MM.1S (cell line): Measurements from ENCODE around the gene MPC1L.

Experiments
- CTCF ChIP-seq: fragments of 300-600 bp; sonication (generic); IDR thresholded peaks from 2 replicates; pipeline ENCODE4 v1.5.1; 2016; ENCODE audit warnings: antibody characterized with exemption, low read length, mixed read lengths
- EZH2 ChIP-seq: fragments of 300-600 bp; sonication (generic); optimal IDR thresholded peaks from 2 replicates; pipeline ENCODE3; 2017; ENCODE audit warnings: low read depth, mild to moderate bottlenecking, antibody characterized with exemption, low read length, mixed read lengths

- TF ChIP-seq CTCF (no peak), EZH2 (no peak)
Measured at GRCh38 chrX:40625294-40625693, 2.1 kb downstream of the MPC1L start.
